GM12892 (cell line): ENCODE measurements around the gene CHRND.

Experiments
- POLR2A ChIP-seq: IDR thresholded peaks from 2 replicates; pipeline ENCODE4 v1.6.1; 2011; ENCODE audit warnings: low read depth, low read length, control low read depth
- POLR2AphosphoS5 ChIP-seq: IDR thresholded peaks from 2 replicates; pipeline ENCODE4 v1.6.1; 2011; ENCODE audit warnings: low read depth, low read length, control low read depth
- TAF1 ChIP-seq: IDR thresholded peaks from 2 replicates; pipeline ENCODE4 v1.6.1; 2011; ENCODE audit warnings: low read depth, mild to moderate bottlenecking, control low read depth, low read length, borderline replicate concordance

DNA sequence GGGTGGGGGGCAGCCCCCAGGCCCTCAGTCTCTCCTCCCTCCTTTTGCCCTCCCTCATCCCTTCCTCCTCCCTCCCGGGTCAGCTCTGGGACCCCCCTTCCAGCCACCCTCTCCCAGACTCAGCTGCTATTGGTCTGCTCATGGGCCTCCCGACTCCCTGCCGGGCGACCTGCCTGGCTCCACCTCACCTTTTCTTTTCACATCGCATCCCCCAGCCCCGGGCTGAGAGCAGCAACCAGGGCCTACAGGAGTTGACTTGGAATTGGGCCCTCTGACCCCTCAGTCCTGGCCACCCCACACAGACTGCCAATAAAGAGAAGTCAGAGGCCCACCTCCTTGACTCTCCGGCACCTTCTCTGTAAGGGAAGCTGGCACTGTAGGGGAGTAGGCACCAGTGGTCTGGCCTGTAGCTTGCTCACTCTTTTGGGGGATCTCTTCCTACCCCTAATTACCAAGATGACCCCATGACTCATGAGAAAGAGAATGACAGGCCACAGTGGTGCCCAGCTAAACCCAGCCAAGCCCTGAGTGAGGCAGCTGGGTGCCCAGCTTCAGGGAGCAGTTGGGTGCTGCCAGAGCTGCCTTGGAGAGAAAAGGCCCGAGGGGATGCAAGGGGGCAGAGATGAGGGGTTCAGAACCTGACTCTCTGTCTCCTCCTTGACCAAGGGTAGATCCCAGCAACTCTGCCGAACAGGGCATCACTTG is 36.3 kb upstream of the CHRND start:
- TF ChIP-seq POLR2AphosphoS5 (no peak), POLR2A (no peak), TAF1 (no peak)
